Loucy (cell line): ENCODE measurements around the gene KLHL21.

ENCODE experiments used
- H2AFZ ChIP-seq: fragments of 200-600 bp; sonication (generic); 2 replicates; pipeline ENCODE4 v1.6.0; 2016; ENCODE audit warnings: antibody characterized with exemption, mild to moderate bottlenecking, low read length, moderate library complexity
- H3F3A ChIP-seq: fragments of 200-600 bp; 2 replicates; pipeline ENCODE4 v1.6.0; 2016; ENCODE audit warnings: antibody characterized with exemption, low read depth, mild to moderate bottlenecking
- H3K27me3 ChIP-seq: fragments of 200-600 bp; sonication (generic); 2 replicates; pipeline ENCODE4 v1.6.1; 2014; ENCODE audit warnings: low read length, mild to moderate bottlenecking; ENCODE audit not compliant: insufficient read depth, poor library complexity, severe bottlenecking
- H3K36me3 ChIP-seq: fragments of 200-600 bp; sonication (generic); 2 replicates; pipeline ENCODE4 v1.6.1; 2016; ENCODE audit warnings: low read length; ENCODE audit not compliant: insufficient read depth
- H3K4me1 ChIP-seq: fragments of 200-600 bp; sonication (generic); 2 replicates; pipeline ENCODE4 v1.5.1; 2014; ENCODE audit warnings: low read length, mild to moderate bottlenecking; ENCODE audit not compliant: insufficient read depth, poor library complexity, severe bottlenecking
- H3K4me2 ChIP-seq: fragments of 200-600 bp; sonication (generic); 2 replicates; pipeline ENCODE4 v1.6.0; 2014; ENCODE audit warnings: antibody characterized with exemption, low read length, low read depth, mild to moderate bottlenecking; ENCODE audit not compliant: poor library complexity, severe bottlenecking
- H3K4me3 ChIP-seq: fragments of 200-600 bp; sonication (generic); 2 replicates; pipeline ENCODE4 v1.5.1; 2014; ENCODE audit warnings: low read length, mild to moderate bottlenecking, mixed read lengths; ENCODE audit not compliant: poor library complexity, severe bottlenecking
- H3K79me2 ChIP-seq: fragments of 200-600 bp; sonication (generic); 2 replicates; pipeline ENCODE4 v1.6.1; 2014; ENCODE audit warnings: low read length; ENCODE audit not compliant: insufficient read depth
- H3K9ac ChIP-seq: fragments of 200-600 bp; sonication (generic); 2 replicates; pipeline ENCODE4 v1.6.0; 2014; ENCODE audit warnings: mild to moderate bottlenecking, low read depth, low read length, moderate library complexity; ENCODE audit not compliant: poor library complexity, severe bottlenecking
- H3K9me2 ChIP-seq: fragments of 200-600 bp; sonication (generic); replicated peaks from 2 replicates; pipeline ENCODE4 v1.6.1; 2016; ENCODE audit warnings: low read depth, low read length, mixed read lengths
- H3K9me3 ChIP-seq: fragments of 200-600 bp; sonication (generic); 2 replicates; pipeline ENCODE4 v1.6.1; 2014; ENCODE audit warnings: mild to moderate bottlenecking, antibody characterized with exemption, low read length, low read depth; ENCODE audit not compliant: insufficient read depth
- H4K20me1 ChIP-seq: fragments of 200-600 bp; sonication (generic); 2 replicates; pipeline ENCODE4 v1.6.0; 2014; ENCODE audit warnings: antibody characterized with exemption, low read length, mild to moderate bottlenecking; ENCODE audit not compliant: insufficient read depth, poor library complexity, severe bottlenecking
- CTCF ChIP-seq: fragments of 200-600 bp; sonication (generic); conservative IDR thresholded peaks from 2 replicates; pipeline ENCODE4 v1.5.1; 2014; ENCODE audit warnings: mild to moderate bottlenecking, antibody characterized with exemption, low read length
- EZH2phosphoT487 ChIP-seq: fragments of 200-600 bp; IDR thresholded peaks from 2 replicates; pipeline ENCODE4 v1.6.1; 2018; ENCODE audit warnings: antibody characterized with exemption, mild to moderate bottlenecking, moderate library complexity, borderline replicate concordance

KLHL21 gene

DNA sequence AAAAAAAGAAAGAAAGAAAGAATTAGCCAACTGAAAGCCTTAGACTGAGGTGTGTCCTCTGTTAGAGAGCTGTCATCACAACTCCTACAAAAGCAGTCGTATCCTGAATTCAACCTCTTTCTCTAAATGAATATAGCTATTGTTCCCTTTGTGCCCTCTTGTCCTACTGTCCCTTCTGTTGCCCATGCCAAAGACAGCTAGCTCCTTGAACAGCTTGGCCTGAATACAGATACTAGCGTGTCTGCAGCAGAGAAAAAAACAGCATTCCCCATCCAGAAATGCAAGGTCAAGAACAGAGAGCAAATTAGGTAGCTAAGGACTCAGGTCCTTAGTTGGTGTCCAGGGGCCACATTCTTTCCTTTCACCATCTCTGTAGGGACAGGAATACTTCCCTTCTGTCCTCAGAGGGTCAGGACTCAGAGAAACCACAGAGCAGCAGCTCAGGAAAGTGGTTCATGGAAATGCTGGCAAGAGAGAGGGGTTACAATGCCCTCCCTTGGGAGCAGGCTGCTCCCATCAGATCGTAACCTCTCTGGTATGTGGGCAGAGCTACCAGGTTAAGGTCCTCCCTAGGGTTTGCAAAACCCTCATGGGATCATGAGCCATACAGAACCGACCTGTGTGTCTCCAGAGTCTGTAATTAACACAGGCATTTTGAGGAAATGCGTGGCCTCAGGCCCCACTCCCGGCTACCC lies 24.7 kb downstream of the KLHL21 start:
- Histone ChIP-seq H4K20me1 (peaks cover 17% of the 10 kb centered on the region), H3K4me3 (no peak overlapping the region), H3K79me2 (peaks cover 26% of the 10 kb centered on the region), H3F3A (no peaks in the 10 kb centered on the region), H2AFZ (no peak overlapping the region), H3K9me2 (no peaks in the 10 kb centered on the region), H3K9ac (no peak overlapping the region), H3K9me3 (no peaks in the 10 kb centered on the region), H3K36me3 (no peaks in the 10 kb centered on the region), H3K4me1 (peaks cover 17% of the 10 kb centered on the region), H3K4me2 (no peak overlapping the region), H3K27me3 (no peaks in the 10 kb centered on the region)
- TF ChIP-seq CTCF: no peak
- no peak for TF ChIP-seq EZH2phosphoT487

- Histone ChIP-seq H3K4me2 (no peak overlapping the region), H3K4me1 (no peaks in the 10 kb centered on the region), H3K4me3 (no peak overlapping the region), H3K9me2 (no peaks in the 10 kb centered on the region), H3F3A (no peaks in the 10 kb centered on the region), H3K9ac (no peak overlapping the region), H4K20me1 (no peaks in the 10 kb centered on the region), H2AFZ (no peak overlapping the region), H3K9me3 (no peaks in the 10 kb centered on the region), H3K36me3 (no peaks in the 10 kb centered on the region), H3K79me2 (no peaks in the 10 kb centered on the region), H3K27me3 (no peaks in the 10 kb centered on the region)
- TF ChIP-seq EZH2phosphoT487: no peak
- no peak for TF ChIP-seq CTCF
These were observed 27.9 kb downstream of the KLHL21 start for GRCh38 chr1:6574818-6575217.

DNA sequence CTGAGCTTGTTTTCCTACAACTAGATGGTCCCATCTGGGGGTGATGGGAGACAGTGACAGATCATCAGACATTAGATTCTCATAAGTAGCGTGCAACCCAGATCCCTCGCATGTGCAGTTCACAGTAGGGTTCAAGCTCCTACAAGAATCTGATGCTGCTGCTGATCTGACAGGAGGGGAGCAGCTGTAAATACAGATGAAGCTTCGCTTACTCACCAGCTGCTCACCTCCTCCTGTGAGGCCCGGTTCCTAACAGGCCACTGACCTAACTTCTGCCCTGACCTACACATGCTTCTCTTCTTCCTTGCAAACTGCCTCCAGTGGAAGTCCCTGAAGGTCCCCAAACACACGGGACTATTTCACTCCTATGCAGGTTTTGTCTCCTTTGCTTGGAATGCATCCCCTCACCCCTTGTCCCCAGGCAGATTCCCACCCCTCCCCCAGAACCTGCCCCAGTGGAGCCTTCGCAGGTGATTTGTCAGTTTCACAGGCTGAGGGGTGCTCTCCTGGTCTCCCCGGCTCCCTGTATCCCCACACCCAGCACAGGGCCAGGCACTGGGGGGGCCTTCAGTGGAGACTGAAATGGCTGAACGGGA lies 28.5 kb downstream of the KLHL21 start:
- Histone ChIP-seq H3K27me3 (no peaks in the 10 kb centered on the region), H3K79me2 (no peaks in the 10 kb centered on the region), H2AFZ (no peak overlapping the region), H3K36me3 (no peaks in the 10 kb centered on the region), H3F3A (no peaks in the 10 kb centered on the region), H3K4me2 (no peak overlapping the region), H3K4me3 (no peak overlapping the region), H4K20me1 (no peaks in the 10 kb centered on the region), H3K9me3 (no peaks in the 10 kb centered on the region), H3K4me1 (no peaks in the 10 kb centered on the region), H3K9ac (no peak overlapping the region), H3K9me2 (no peaks in the 10 kb centered on the region)
- no peak for TF ChIP-seq CTCF
- no peak for TF ChIP-seq EZH2phosphoT487
